Panc1 (cell line): ENCODE measurements around the gene CNR2.

Experiments
- CTCF ChIP-seq: fragments of 450-650 bp; IDR thresholded peaks from 2 replicates; pipeline ENCODE4 v1.5.1; 2017; ENCODE audit warnings: mild to moderate bottlenecking
- TCF7L2 ChIP-seq: IDR thresholded peaks from 2 replicates; pipeline ENCODE4 v1.6.1; 2011; ENCODE audit warnings: mild to moderate bottlenecking, low read depth, low read length, inconsistent platforms

GRCh38 chr1:23958810-23959460 lies 45.8 kb upstream of the CNR2 start:
- TF ChIP-seq CTCF (peak; percentile 50; the same call in 1 of the 2 replicates), TCF7L2 (no peak)
